Activated naive CD8-positive, alpha-beta T cell treated with anti-CD3 and anti-CD28 coated beads, Interleukin-2, amount 50 U/mL, for 24 hours (primary cell): Measurements from ENCODE around the gene SYTL3.
"Not testable (repeated sequence)": the region's sequence is repeated elsewhere in the genome, so short reads cannot be mapped to it uniquely, and the experiment has no call there.

Source experiments
- ATAC-seq: fragments of 150-1000 bp; cut with Tn5 transposase; one replicate; pipeline ENCODE4 v1.10.0; 2021
- DNase-seq: peaks from one replicate; pipeline ENCODE4 v3.0.0; 2021
- H3K27ac Mint-ChIP-seq: one replicate; pipeline ENCODE4 v1.8.0; 2021; ENCODE audit warnings: mild to moderate bottlenecking, mixed read lengths
- H3K27me3 Mint-ChIP-seq: one replicate; pipeline ENCODE4 v1.8.0; 2021; ENCODE audit warnings: mixed read lengths
- H3K36me3 Mint-ChIP-seq: one replicate; pipeline ENCODE4 v1.8.0; 2021; ENCODE audit warnings: low read depth, mixed read lengths
- H3K4me1 Mint-ChIP-seq: one replicate; pipeline ENCODE4 v1.8.0; 2021; ENCODE audit warnings: mixed read lengths
- H3K4me3 Mint-ChIP-seq: one replicate; pipeline ENCODE4 v1.8.0; 2021; ENCODE audit warnings: mild to moderate bottlenecking, moderate library complexity, mixed read lengths
- H3K9me3 Mint-ChIP-seq: one replicate; pipeline ENCODE4 v1.8.0; 2021; ENCODE audit warnings: mixed read lengths

Gene SYTL3

DNA sequence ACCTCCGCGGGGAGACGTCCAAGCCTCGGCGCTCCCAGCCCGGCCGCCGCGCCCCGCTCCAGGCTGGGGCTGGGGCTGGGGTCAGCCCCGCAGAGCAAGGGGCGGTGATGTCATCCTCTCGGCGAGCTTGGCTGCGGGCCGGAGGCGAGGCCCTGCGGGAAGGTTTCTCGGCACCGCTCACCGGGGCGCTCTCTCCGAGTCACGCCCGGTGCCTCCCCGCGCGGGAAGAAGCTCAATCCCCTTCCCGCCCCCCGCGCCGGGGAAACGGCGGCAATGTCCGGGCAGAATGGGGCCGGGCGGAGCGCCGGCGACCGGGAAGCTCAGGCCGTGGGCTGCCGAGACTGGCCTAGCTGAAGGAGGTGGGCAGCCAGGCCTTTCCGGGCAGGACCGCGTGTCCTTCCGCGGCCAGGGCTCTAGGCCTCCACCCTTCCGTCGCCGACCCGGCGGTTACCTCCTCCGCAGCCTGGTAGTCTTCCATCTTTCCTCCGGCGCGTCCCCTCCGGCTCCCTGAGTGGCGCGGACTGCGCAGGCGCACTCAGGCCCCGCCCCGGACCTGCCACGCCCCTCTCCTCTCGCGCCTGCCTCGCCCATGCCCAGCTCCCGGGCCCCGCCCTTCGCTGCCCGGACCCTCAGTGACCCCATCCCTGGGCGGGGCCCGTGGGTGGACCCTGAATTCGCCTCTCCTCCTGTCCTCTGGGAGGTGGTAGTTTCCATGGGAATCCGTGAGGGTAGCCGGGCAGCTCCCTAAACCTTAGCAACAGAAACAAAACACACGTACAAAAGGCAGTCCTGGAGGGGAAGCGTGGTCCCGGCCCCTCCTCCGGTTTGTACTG, 5.4 kb upstream of the SYTL3 start, which contains the start of gene DYNLT1:
TSS of gene DYNLT1 (minus strand) at position 513 of the 833 bp plus-strand sequence. CDS start at position 478, 35 bp downstream.
- DNase-seq: peak; percentile 97
- ATAC-seq: peak; percentile 35
- peaks cover 85% of the 10 kb centered on the region for H3K4me1 Mint-ChIP-seq

DNA sequence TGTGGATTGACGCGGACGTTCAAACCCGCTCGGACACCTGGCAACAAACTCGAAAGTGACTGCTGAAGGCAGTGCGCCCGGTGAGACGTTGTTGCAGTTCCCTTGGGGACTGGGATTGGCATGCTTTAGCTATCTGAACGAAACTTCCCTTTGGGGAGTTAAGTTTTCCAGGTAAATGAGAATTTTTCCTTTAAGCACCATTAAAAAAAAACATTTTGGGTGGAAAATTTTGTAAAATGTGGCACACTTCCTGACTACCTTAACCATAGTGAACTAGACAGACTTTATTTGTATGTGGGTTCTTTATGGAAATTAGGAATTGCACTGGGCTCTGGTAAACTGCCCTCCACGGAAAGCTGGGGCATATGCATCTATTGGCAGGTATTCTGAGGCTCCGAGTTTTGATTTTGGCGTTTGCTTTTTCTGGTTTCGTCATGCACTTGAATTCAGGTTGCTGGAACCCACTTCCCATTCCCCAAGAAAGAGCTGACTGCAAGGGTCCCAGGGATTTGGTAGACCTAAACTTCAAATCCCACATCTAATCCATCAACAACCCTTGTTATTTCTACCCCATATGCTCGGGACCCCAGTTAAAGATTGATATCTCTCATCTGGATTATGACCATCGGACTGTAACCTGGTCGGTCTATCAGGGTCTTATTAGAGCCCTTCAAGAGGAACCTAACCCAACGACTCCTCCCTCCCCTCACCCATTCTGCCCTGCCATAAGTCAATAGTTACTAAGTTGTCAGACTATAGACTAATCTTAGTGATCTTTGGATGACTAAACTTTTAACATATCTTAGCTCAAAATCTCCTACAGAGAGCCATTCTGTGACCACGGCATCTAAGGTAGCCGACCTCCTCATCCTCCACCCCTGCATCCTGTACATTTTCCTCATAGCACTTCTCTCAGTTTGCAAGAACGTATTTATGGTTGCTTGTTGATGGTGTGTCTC, 4.5 kb upstream of the SYTL3 start:
- Mint-ChIP-seq H3K9me3 (peaks cover 4% of the 10 kb centered on the region), H3K27ac (peak overlapping the region; percentile 83), H3K36me3 (peaks cover 36% of the 10 kb centered on the region), H3K27me3 (peaks cover 4% of the 10 kb centered on the region), H3K4me1 (peaks cover 83% of the 10 kb centered on the region), H3K4me3 (peak overlapping the region; percentile 99)
- DNase-seq: peak; percentile 4
- ATAC-seq: peak; percentile 5

More for the DNA sequence above, 5.4 kb upstream of the SYTL3 start, which contains the start of gene DYNLT1:
- peaks cover 38% of the 10 kb centered on the region for H3K36me3 Mint-ChIP-seq
- H3K4me3 Mint-ChIP-seq: peak within 1 kb of the TSS; percentile 99
- peaks cover 2% of the 10 kb centered on the region for H3K27me3 Mint-ChIP-seq
- H3K27ac Mint-ChIP-seq: peak within 1 kb of the TSS; percentile 98
- peaks cover 4% of the 10 kb centered on the region for H3K9me3 Mint-ChIP-seq

DNA sequence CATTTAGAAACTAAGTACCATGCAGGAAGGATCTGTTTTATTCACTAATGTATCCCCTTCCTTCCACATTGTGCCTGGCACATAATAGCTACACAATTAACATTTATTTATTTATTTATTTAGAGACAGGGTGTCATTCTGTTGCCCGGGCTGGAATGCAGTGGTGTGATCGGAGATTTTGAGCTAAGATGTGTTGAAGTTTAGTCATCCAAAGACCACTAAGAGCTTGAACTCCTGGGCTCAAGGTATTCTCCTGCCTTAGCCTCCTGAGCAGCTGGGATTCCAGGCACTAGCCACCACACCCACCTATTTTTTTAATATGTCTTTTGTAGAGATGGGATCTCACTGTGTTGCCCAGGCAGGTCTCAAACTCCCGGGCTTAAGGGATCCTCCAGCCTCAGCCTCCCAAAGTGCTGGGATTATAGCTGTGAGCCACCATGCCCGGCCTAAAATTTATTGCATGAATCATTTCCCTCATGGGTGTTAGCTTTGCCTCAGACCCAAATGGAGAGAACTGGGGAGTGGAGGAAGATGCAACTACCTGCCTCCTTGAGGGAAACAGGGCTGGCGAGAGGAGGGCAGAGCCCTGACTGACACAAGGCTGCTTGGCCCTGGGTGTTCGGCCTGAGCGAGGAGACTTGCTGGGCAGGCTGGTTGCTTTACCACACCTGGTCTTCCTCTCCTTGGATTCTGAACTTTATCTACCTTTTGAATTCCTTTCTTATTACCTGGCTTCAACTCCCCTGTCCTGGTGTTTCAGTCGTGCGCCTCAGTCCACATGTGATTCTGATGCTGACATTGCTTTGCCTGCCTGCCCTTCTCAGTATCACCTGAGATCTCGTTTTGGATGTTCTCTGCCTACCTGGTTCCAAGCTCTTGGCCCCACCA, 3.6 kb upstream of the SYTL3 start:
- Mint-ChIP-seq H3K27me3 (peaks cover 4% of the 10 kb centered on the region), H3K4me3 (peak overlapping the region; percentile 99), H3K9me3 (peaks cover 4% of the 10 kb centered on the region), H3K4me1 (peaks cover 79% of the 10 kb centered on the region), H3K36me3 (peaks cover 35% of the 10 kb centered on the region), H3K27ac (peak overlapping the region; percentile 83)
- DNase-seq (no peak), ATAC-seq (no peak)

DNA sequence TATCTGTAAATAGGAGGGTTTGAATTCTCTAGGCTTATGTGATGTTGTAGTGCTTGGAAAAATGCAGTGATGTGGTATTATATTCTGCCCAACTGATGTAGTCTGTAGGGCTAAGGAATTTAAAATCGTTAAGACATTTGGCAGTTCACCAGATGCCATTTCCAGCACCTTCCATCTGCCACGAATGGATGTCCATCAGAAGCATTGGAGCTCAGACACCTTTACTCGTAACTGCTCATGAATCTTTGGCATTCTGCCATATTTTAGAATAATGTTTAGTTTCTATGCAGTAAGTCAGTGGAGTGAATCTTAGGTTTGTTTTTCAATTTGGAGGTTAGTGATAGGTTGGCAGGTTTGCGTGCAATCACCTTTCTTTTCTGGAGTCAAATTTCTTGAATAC, 2.4 kb upstream of the SYTL3 start:
- ATAC-seq (no peak), DNase-seq (no peak)
- peaks cover 4% of the 10 kb centered on the region for H3K9me3 Mint-ChIP-seq
- no peak overlapping the region for H3K4me3 Mint-ChIP-seq
- H3K36me3 Mint-ChIP-seq: peaks cover 36% of the 10 kb centered on the region
- H3K4me1 Mint-ChIP-seq: peaks cover 75% of the 10 kb centered on the region
- H3K27ac Mint-ChIP-seq: peak overlapping the region; percentile 47
- peaks cover 4% of the 10 kb centered on the region for H3K27me3 Mint-ChIP-seq

DNA sequence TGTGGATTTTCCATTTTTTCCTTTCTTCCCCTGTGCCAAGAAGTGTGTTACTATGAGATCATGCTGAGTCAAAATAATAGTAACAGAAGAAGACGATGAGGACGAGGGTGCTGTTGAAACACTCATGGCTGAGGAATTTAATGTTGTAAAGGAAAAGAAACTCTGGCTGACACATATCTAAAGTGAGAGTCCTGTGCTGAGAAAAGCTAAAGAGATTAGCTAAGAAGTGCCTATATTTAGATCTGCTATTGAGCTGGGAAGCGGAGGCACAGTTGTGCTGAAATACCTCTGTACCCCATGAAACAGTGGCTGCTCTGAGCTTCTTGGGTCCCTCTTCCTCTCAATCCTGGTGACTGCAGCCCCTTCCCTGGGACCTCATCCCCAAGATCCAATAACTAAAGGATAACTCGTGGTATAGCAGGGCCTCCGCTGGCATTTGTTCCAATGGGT, 1.1 kb upstream of the SYTL3 start:
- peaks cover 78% of the 10 kb centered on the region for H3K4me1 Mint-ChIP-seq
- peak; percentile 21 for ATAC-seq
- peaks cover 8% of the 10 kb centered on the region for H3K27me3 Mint-ChIP-seq
- peaks cover 4% of the 10 kb centered on the region for H3K9me3 Mint-ChIP-seq
- peak overlapping the region; percentile 98 for H3K27ac Mint-ChIP-seq
- peak; percentile 34 for DNase-seq
- H3K36me3 Mint-ChIP-seq: peaks cover 39% of the 10 kb centered on the region
- H3K4me3 Mint-ChIP-seq: peak overlapping the region; percentile 86

DNA sequence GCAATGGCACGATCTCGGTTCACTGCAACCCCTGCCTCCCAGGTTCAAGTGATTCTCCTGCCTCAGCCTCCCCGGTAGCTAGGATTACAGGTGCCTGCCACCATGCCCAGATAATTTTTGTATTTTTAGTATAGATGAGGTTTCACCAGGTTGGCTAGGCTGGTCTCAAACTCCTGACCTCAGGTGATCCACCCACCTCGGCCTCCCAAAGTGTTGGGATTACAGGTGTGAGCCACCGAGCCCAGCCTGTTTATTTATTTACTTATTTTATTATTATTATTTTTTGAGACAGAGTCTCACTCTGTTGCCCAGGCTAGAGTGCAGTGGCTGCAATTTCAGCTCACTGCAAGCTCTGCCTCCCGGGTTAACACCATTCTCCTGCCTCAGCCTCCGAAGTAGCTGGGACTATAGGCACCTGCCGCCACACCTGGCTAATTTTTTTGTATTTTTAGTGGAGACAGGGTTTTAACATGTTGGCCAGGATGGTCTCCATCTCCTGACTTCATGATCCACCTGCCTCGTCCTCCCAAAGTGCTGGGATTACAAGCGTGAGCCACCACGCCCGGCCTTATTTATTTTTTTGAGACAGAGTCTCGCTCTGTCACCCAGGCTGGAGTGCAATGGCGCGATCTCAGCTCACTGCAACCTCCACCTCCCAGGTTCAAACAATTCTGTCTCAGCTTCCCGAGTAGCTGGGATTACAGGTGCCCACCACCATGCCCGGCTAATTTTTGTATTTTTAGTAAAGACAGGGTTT, 2.3 kb downstream of the SYTL3 start:
- Mint-ChIP-seq H3K27ac (peak overlapping the region; percentile 98), H3K4me3 (peak overlapping the region; percentile 86), H3K4me1 (peaks cover 83% of the 10 kb centered on the region), H3K36me3 (peaks cover 70% of the 10 kb centered on the region)
- not testable (repeated sequence) for H3K27me3 Mint-ChIP-seq, H3K9me3 Mint-ChIP-seq, DNase-seq, ATAC-seq

DNA sequence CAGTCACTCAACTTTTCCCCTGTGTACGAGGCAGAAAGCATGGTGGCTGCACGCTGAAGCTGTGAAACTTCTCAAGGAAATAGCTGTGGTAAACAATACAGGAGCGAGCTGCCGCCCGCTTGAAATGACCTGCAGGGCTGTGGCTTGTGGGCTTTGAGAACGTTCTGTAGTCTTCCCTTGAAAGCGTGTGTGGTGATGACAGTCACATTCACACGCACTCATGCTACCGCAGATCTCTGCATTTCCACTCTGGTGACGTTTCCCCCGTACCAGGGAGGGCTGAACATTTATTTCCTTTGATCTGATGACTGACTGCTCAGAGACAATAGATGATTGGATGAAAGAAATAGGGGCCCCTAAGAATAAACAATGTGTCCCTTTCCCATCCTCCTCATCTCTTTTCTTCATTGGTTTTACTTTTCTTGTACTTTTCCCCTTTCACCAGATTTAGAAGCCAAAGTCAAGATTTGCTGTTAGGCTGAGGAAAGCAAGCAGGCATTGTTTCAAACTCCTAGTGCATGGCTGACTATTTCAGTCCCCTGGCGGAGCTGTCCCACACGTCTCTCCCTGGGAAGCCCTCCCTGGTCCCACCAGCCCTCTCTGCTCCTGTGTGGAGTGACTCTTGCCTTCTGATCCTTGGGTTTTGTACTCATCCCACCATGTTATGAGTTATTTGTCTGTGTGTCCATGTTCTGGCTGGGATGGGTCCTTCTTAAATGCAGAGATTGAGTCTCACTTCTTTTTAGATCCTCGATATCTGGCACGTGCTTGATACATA, 3.9 kb downstream of the SYTL3 start:
- peaks cover 79% of the 10 kb centered on the region for H3K4me1 Mint-ChIP-seq
- H3K4me3 Mint-ChIP-seq: peak overlapping the region; percentile 86
- H3K36me3 Mint-ChIP-seq: peaks cover 76% of the 10 kb centered on the region
- peak overlapping the region; percentile 95 for H3K27ac Mint-ChIP-seq
- no peaks in the 10 kb centered on the region for H3K9me3 Mint-ChIP-seq
- peaks cover 6% of the 10 kb centered on the region for H3K27me3 Mint-ChIP-seq
- ATAC-seq (peak; percentile 64), DNase-seq (peak; percentile 82)

DNA sequence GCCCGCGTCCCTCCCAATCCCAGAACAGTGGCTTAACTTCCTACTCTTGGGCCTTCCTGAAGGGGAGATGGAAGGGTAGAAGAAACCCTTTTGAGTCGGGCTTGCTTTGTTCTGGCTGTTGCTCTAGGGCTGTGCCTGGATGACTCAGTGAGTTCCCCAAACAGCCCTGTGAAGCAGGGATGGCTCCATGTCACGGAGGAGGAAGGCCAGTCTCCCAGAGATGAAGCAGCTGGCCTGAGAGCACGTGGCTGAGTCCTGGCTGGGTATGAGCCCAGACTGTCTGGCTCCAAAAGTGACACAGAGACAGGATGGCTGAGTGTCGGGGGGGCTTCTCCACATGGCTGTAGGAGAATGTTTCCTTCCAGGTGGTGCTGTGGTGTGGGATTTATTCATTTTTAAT, 4.6 kb downstream of the SYTL3 start:
- no peaks in the 10 kb centered on the region for H3K9me3 Mint-ChIP-seq
- peaks cover 79% of the 10 kb centered on the region for H3K4me1 Mint-ChIP-seq
- peak overlapping the region; percentile 95 for H3K27ac Mint-ChIP-seq
- H3K36me3 Mint-ChIP-seq: peaks cover 84% of the 10 kb centered on the region
- peaks cover 6% of the 10 kb centered on the region for H3K27me3 Mint-ChIP-seq
- peak overlapping the region; percentile 86 for H3K4me3 Mint-ChIP-seq
- ATAC-seq (no peak), DNase-seq (no peak)

DNA sequence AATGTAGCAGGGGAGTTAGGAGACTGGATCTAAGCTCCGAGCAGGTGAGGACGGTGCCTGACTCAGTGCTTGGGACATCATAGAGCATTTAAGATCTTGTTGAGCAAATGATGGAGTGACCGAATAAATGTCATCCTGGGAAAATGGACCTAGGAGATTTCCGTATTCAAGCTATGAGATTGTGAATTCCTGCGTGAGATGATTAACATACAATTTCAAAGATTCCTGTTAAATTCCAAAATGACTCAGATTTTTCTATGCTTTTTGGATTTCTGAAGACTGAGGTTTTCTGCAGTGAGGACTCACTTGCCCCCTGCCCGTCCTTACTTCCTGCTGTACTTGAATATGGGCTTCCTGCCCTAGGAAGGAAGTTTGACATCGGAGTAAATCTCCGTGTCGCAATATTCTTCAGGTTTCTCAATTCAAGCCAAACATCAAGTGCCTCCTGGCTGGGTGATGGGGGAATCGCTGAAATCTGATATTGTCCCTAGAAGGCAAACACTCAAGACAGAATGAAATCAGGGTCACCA, 5.2 kb downstream of the SYTL3 start:
- Mint-ChIP-seq H3K4me1 (peaks cover 78% of the 10 kb centered on the region), H3K27ac (peak overlapping the region; percentile 95), H3K9me3 (no peaks in the 10 kb centered on the region), H3K27me3 (peaks cover 4% of the 10 kb centered on the region), H3K36me3 (peaks cover 84% of the 10 kb centered on the region), H3K4me3 (peak overlapping the region; percentile 86)
- DNase-seq (no peak), ATAC-seq (no peak)

DNA sequence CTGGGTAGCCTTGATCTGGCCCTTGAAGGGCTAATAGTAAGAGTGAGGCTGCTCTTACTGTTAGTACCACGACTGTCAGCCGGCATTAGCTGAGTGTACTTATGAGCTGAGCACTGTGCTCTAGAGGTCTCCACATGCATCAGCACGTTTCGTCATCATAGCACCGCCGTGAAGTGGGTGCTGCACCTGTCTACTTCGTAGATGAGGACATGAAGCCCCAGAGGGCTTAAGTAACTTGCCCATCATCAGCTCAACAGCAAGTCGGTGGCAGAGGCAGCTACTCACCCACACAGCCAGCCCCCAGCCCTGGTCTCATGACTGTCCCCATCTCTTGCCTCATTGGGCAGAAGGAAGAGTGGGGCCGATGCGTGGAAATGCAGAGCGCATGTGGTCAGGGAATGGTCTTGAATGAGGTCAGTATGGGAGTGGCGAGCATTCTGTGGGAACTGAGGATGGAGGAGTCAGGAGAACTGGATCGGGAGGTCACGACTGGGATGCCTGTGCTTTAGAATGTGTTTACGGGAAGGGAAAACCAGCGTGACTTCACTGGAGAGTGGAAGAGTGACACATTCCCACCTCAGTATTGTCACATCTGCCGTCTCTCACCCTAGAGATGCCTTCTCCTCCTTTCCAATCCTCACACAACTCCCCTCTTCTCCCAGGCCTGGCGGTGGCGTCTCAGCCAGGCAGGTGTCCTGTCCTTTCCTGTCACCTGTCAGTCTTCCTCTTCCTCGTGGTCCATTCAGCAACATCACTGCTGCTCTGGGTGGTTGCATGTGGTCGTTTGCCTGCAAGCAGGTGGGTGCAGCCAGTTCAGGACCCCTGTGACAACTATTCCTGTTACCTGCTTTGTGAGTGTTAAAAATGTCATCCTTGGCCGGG, 6.0 kb downstream of the SYTL3 start:
- Mint-ChIP-seq H3K9me3 (no peaks in the 10 kb centered on the region), H3K36me3 (peaks cover 85% of the 10 kb centered on the region), H3K4me1 (peaks cover 80% of the 10 kb centered on the region), H3K4me3 (peak overlapping the region; percentile 86), H3K27me3 (peaks cover 4% of the 10 kb centered on the region), H3K27ac (peak overlapping the region; percentile 95)
- DNase-seq (no peak), ATAC-seq (no peak)

DNA sequence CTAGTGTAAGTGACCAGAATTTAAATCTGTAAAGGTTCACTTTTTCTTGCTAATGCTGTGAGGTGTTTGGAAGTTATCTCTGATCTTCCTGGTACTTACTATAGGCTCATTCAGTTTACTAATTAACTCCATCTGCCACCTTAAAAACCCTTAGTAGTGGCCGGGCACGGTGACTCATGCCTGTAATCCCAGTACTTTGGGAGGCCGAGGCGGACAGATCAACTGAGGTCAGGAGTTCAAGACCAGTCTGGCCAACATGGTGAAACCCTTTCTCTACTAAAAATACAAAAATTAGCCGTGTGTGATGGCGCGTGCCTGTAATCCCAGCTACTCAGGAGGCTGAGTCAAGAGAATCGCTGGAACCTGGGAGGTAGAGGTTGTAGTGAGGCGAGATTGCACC, 7.1 kb downstream of the SYTL3 start:
- Mint-ChIP-seq H3K27ac (peak overlapping the region; percentile 49), H3K36me3 (peaks cover 84% of the 10 kb centered on the region), H3K4me3 (peak overlapping the region; percentile 86), H3K4me1 (peaks cover 77% of the 10 kb centered on the region)
- DNase-seq, ATAC-seq, H3K9me3 Mint-ChIP-seq, H3K27me3 Mint-ChIP-seq: not testable (repeated sequence)

DNA sequence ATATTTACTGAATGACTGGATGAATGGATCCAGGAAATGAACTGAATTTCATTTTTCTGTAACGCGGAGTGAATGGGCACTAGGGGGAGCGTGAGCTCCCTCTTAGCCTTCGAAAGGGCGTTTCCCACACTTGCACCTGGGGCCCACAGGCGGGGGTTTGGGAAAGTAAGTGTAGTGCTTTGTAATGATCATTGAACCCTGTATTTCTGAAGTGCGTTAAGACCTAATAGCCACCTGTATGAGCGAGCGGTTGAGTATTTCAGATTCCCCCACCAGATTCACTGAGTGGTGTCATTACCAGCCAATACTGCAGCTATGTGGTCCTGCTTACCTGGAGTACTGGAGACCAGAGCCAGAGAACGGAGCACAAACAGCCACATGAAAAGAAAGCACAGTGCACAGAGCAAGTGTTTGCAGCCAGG, 10.5 kb downstream of the SYTL3 start:
- ATAC-seq (peak; percentile 38), DNase-seq (peak; percentile 28)
- Mint-ChIP-seq H3K27me3 (no peaks in the 10 kb centered on the region), H3K27ac (no peak overlapping the region), H3K4me3 (no peak overlapping the region), H3K9me3 (no peaks in the 10 kb centered on the region), H3K4me1 (peaks cover 53% of the 10 kb centered on the region), H3K36me3 (peaks cover 84% of the 10 kb centered on the region)
